SU-DHL-6 (cell line): Measurements from ENCODE around the gene NOD2.

Source experiments
- CTCF ChIP-seq: fragments of 200-600 bp; sonication (generic); IDR thresholded peaks from one replicate; pipeline ENCODE4 v1.5.1; 2017; ENCODE audit warnings: antibody characterized with exemption, mild to moderate bottlenecking, low read length, moderate library complexity; ENCODE audit not compliant: insufficient read depth, poor library complexity, severe bottlenecking
- EZH2phosphoT487 ChIP-seq: fragments of 200-600 bp; sonication (generic), shearing (Covaris generic); conservative IDR thresholded peaks from 2 replicates; pipeline ENCODE4 v1.6.1; 2018; ENCODE audit warnings: mild to moderate bottlenecking, antibody characterized with exemption, low read length, moderate library complexity, mixed read lengths

- TF ChIP-seq CTCF (no peak), EZH2phosphoT487 (no peak)
These were observed 68.8 kb downstream of the NOD2 start for GRCh38 chr16:50762241-50762640.
